ENCODE results near the gene POLR1C.
A peak's percentile ranks its signal among the peaks of the same experiment; 100 is the strongest.

The POLR1C gene

GRCh38 chr6:43516697-43517504 lies at the start of gene POLR1C, which contains the start of gene YIPF3:
Gene POLR1C, plus strand, starts transcription at chr6:43517089. Its CDS starts 21 bp downstream, at chr6:43517110.
Gene YIPF3, minus strand, starts transcription at chr6:43516926. Its CDS starts 119 bp downstream, at chr6:43516807.
- Histone ChIP-seq H3K4me3 (ENCODE audit: low read depth, low read length) (peak within 1 kb of the TSS; percentile 88), H3K36me3 (ENCODE audit: control insufficient read depth in 2 of 2, insufficient read depth in 1 of 2, low read length in 2 of 2) (peaks cover 24 to 72% of the 10 kb centered on the region in 2 experiments), H3K9me3 (ENCODE audit: control insufficient read depth, insufficient read depth, low read depth, low read length) (no peaks in the 10 kb centered on the region), H3K27ac (ENCODE audit: extremely low read depth, low read depth, low read length) (peak within 1 kb of the TSS; percentile 57), H3K4me1 (ENCODE audit: control insufficient read depth, insufficient read depth, low read length) (peaks cover 9% of the 10 kb centered on the region; the same call in 1 of the 2 replicates)
- CTCF ChIA-PET: interaction anchor here (0.7 to 2.6 kb wide), 6 partner anchors 9 to 182 kb away, joined by 3 to 20 read pairs (median 4); no protein-coding TSS in a partner anchor
- POLR2A ChIA-PET: interaction anchor here (0.6 to 2.1 kb wide), 19 partner anchors 8 to 588 kb away, joined by 3 to 14 read pairs (median 5); partner anchors contain the start of genes ABCC10, CNPY3, CUL7 and DLK2
- TF ChIP-seq SP3 (tag by site-specific recombination; IDR thresholded peaks at IDR 0.05) (peak; percentile 78), BCL11B (tag by site-specific recombination; IDR thresholded peaks at IDR 0.05; ENCODE audit: low read depth) (no peak), ZNF248 (tag by site-specific recombination; IDR thresholded peaks at IDR 0.05) (no peak), ZNF221 (tag by site-specific recombination; IDR thresholded peaks at IDR 0.05; ENCODE audit: borderline replicate concordance) (no peak), ZBTB48 (tag by site-specific recombination; IDR thresholded peaks at IDR 0.05) (no peak; the same call in 1 of the 2 replicates), ZSCAN30 (tag by site-specific recombination; IDR thresholded peaks at IDR 0.05) (peak; percentile 86), ZNF514 (tag by site-specific recombination; IDR thresholded peaks at IDR 0.05) (no peak), ZNF335 (tag by site-specific recombination; conservative IDR thresholded peaks at IDR 0.05) (peak; percentile 82), EGR2 (tag by site-specific recombination; IDR thresholded peaks at IDR 0.05; ENCODE audit: low read depth) (peak; percentile 58), MYNN (tag by site-specific recombination; IDR thresholded peaks at IDR 0.05; ENCODE audit: borderline replicate concordance) (no peak), ZNF626 (tag by site-specific recombination; IDR thresholded peaks at IDR 0.05) (no peak), SP7 (tag by site-specific recombination; IDR thresholded peaks at IDR 0.05) (peak; percentile 64), ZNF2 (tag by site-specific recombination; IDR thresholded peaks at IDR 0.05) (peak; percentile 65), ZNF121 (tag by site-specific recombination; IDR thresholded peaks at IDR 0.05) (no peak), ZNF660 (tag by site-specific recombination; IDR thresholded peaks at IDR 0.05) (0 out of 2 replicates have a peak, but pooled peaks have one; percentile 48), ZNF692 (tag by site-specific recombination; IDR thresholded peaks at IDR 0.05) (0 out of 2 replicates have a peak, but pooled peaks have one; percentile 47), ZNF518A (tag by site-specific recombination; conservative IDR thresholded peaks at IDR 0.05; ENCODE audit: low read depth) (peak; percentile 63), SETDB1 (IDR thresholded peaks at IDR 0.05; ENCODE audit: insufficient read length, low read length) (no peak), ZNF544 (tag by site-specific recombination; IDR thresholded peaks at IDR 0.05) (no peak), KLF8 (tag by site-specific recombination; IDR thresholded peaks at IDR 0.05) (peak; percentile 49; the same call in 1 of the 2 replicates), GFI1B (tag by site-specific recombination; IDR thresholded peaks at IDR 0.05) (no peak), HOXC10 (CRISPR knock-in tag; IDR thresholded peaks at IDR 0.05) (no peak), KLF17 (tag by site-specific recombination; IDR thresholded peaks at IDR 0.05) (peak; percentile 33; the same call in 1 of the 2 replicates), ZNF394 (tag by site-specific recombination; IDR thresholded peaks at IDR 0.05; ENCODE audit: borderline replicate concordance) (peak; percentile 70; the same call in 1 of the 2 replicates), ZNF169 (tag by site-specific recombination; IDR thresholded peaks at IDR 0.05) (no peak), ZSCAN5A (tag by site-specific recombination; IDR thresholded peaks at IDR 0.05) (0 out of 2 replicates have a peak, but pooled peaks have one; percentile 28), ZFHX2 (tag by site-specific recombination; conservative IDR thresholded peaks at IDR 0.05) (peak; percentile 75), ZNF701 (tag by site-specific recombination; IDR thresholded peaks at IDR 0.05) (no peak), OVOL3 (tag by site-specific recombination; IDR thresholded peaks at IDR 0.05) (0 out of 2 replicates have a peak, but pooled peaks have one; percentile 7), ZEB2 (tag by site-specific recombination; IDR thresholded peaks at IDR 0.05) (no peak; the same call in 1 of the 2 replicates)
